Caco-2 (cell line): ENCODE measurements around the gene FBXO2. TPM values are rescaled to one million over a fixed set of nuclear protein-coding genes. Genes with fewer than 3 reads are reported as not detected.

Experiments used
- BruUV-seq: library from RNA; stranded (reverse); fragments of 400-500 nt; replicated peaks from 2 replicates; lab custom pipeline; 2021; lab: Mats Ljungman, UMichigan
- CTCF ChIA-PET: fragments of 300-600 bp; sonication (Branson Sonifier 250); formaldehyde crosslinking; loops from one replicate; lab custom pipeline; 2022; ENCODE audit warnings: antibody characterized with exemption; lab: Charles Lee
- POLR2A ChIA-PET: fragments of 300-600 bp; sonication (Branson Sonifier 250); formaldehyde crosslinking; loops from one replicate; lab custom pipeline; 2022; ENCODE audit warnings: antibody characterized with exemption; lab: Charles Lee
- DNase-seq, 2 experiments: peaks; one replicate each; pipeline versions ENCODE4 v3.0.0 to v3.0.0-alpha.2; 2020 to 2022
- H3K27me3 ChIP-seq: replicated peaks from 2 replicates; pipeline ENCODE4 v1.6.0; 2011; ENCODE audit warnings: low read length; ENCODE audit not compliant: control insufficient read depth, insufficient read depth
- H3K36me3 ChIP-seq: 2 replicates; pipeline ENCODE4 v1.5.1; 2011; ENCODE audit warnings: low read length; ENCODE audit not compliant: control insufficient read depth, insufficient read depth
- H3K4me1 ChIP-seq: fragments of 250-450 bp; sonication (Bioruptor Pico); 2 replicates; pipeline ENCODE4 v1.5.1; 2020; ENCODE audit warnings: mild to moderate bottlenecking
- H3K4me3 ChIP-seq: 2 replicates; pipeline ENCODE4 v1.5.1; 2011; ENCODE audit warnings: low read depth, mild to moderate bottlenecking, control low read depth, low read length
- H3K9me3 ChIP-seq: fragments of 250-450 bp; sonication (Bioruptor Pico); 2 replicates; pipeline ENCODE4 v1.5.1; 2020; ENCODE audit warnings: mild to moderate bottlenecking, moderate library complexity
- H3K27ac Mint-ChIP-seq: one replicate; pipeline ENCODE4 v1.8.0; 2022; ENCODE audit warnings: mixed read lengths; ENCODE audit not compliant: unreplicated experiment
- H3K27me3 Mint-ChIP-seq: one replicate; pipeline ENCODE4 v1.8.0; 2022; ENCODE audit warnings: mixed read lengths; ENCODE audit not compliant: insufficient read depth, unreplicated experiment
- H3K36me3 Mint-ChIP-seq: one replicate; pipeline ENCODE4 v1.8.0; 2022; ENCODE audit warnings: mild to moderate bottlenecking, mixed read lengths; ENCODE audit not compliant: insufficient read depth, unreplicated experiment
- H3K4me1 Mint-ChIP-seq: one replicate; pipeline ENCODE4 v1.8.0; 2022; ENCODE audit warnings: low read depth, mixed read lengths; ENCODE audit not compliant: unreplicated experiment
- H3K4me3 Mint-ChIP-seq: one replicate; pipeline ENCODE4 v1.8.0; 2022; ENCODE audit warnings: mild to moderate bottlenecking, moderate library complexity, mixed read lengths; ENCODE audit not compliant: unreplicated experiment
- H3K9me3 Mint-ChIP-seq: one replicate; pipeline ENCODE4 v1.8.0; 2022; ENCODE audit warnings: mixed read lengths; ENCODE audit not compliant: unreplicated experiment
- CTCF ChIP-seq, 2 experiments: fragments of 200-600 bp in 1 of 2; IDR thresholded peaks; 1 replicate in 1 of 2; 2 replicates in 1 of 2; pipeline versions ENCODE4 v1.5.1 to v1.8.0; 2011 to 2022; ENCODE audit warnings: antibody characterized with exemption in 1 of 2, control low read depth in 1 of 2, inconsistent platforms in 1 of 2, low read depth in 1 of 2, low read length in 1 of 2, mild to moderate bottlenecking in 1 of 2, moderate library complexity in 1 of 2; ENCODE audit not compliant: insufficient read depth in 1 of 2, severe bottlenecking in 1 of 2, unreplicated experiment in 1 of 2
- intact Hi-C: fragments of 100-400 bp; cut with micrococcal nuclease; formaldehyde crosslinking; loops from one replicate; pipeline ENCODE4 v1.10.0; 2022; ENCODE audit not compliant: unreplicated experiment
- total RNA-seq: library from RNA; stranded (reverse); gene quantifications from 2 replicates; pipeline ENCODE4 v1.2.3, GENCODE V29; 2022

The FBXO2 gene
- total RNA-seq, 1 experiment from 2014 or later = 78.5 TPM

GRCh38 chr1:11628767-11629166, 25.5 kb downstream of the FBXO2 start:
- no peaks in the 10 kb centered on the region for H3K4me1 ChIP-seq

GRCh38 chr1:11626551-11626950, 27.7 kb downstream of the FBXO2 start:
- Histone ChIP-seq H3K27me3 (no peaks in the 10 kb centered on the region; the same call in 1 of the 2 replicates), H3K9me3 (no peaks in the 10 kb centered on the region), H3K36me3 (no peaks in the 10 kb centered on the region), H3K4me1 (no peaks in the 10 kb centered on the region), H3K4me3 (no peak overlapping the region)
- Mint-ChIP-seq H3K4me3 (no peak overlapping the region), H3K27me3 (peaks cover 18% of the 10 kb centered on the region), H3K9me3 (no peaks in the 10 kb centered on the region), H3K27ac (no peak overlapping the region), H3K36me3 (no peaks in the 10 kb centered on the region), H3K4me1 (no peaks in the 10 kb centered on the region)
- no peak for DNase-seq
- ChIA-PET CTCF (no interaction called here), POLR2A (no interaction called here)
- no TSS peak for BruUV-seq
- intact Hi-C loops = no loop called here
- TF ChIP-seq CTCF (IDR thresholded peaks at IDR 0.05; ENCODE audit: insufficient read depth in 1 of 2, low read depth in 1 of 2, low read length in 1 of 2, severe bottlenecking in 1 of 2, unreplicated experiment in 1 of 2) = no peak

More at GRCh38 chr1:11628767-11629166, 25.5 kb downstream of the FBXO2 start:
- intact Hi-C loops = no loop called here
- Mint-ChIP-seq H3K27me3 (peaks cover 10% of the 10 kb centered on the region), H3K9me3 (no peaks in the 10 kb centered on the region), H3K36me3 (no peaks in the 10 kb centered on the region), H3K4me1 (no peaks in the 10 kb centered on the region), H3K4me3 (no peak overlapping the region), H3K27ac (no peak overlapping the region)
- BruUV-seq = no TSS peak
- ChIA-PET CTCF (no interaction called here), POLR2A (no interaction called here)
- DNase-seq = no peak
- no peaks in the 10 kb centered on the region for H3K36me3 ChIP-seq
- H3K4me3 ChIP-seq = no peak overlapping the region
- H3K27me3 ChIP-seq = no peaks in the 10 kb centered on the region; the same call in 1 of the 2 replicates
- TF ChIP-seq CTCF (IDR thresholded peaks at IDR 0.05; ENCODE audit: insufficient read depth in 1 of 2, low read depth in 1 of 2, low read length in 1 of 2, severe bottlenecking in 1 of 2, unreplicated experiment in 1 of 2) = no peak
- no peaks in the 10 kb centered on the region for H3K9me3 ChIP-seq

GRCh38 chr1:11623702-11624101, 30.5 kb downstream of the FBXO2 start:
- no peaks in the 10 kb centered on the region for H3K9me3 ChIP-seq
- Mint-ChIP-seq H3K4me3 (no peak overlapping the region), H3K4me1 (no peaks in the 10 kb centered on the region), H3K27me3 (peaks cover 18% of the 10 kb centered on the region), H3K9me3 (no peaks in the 10 kb centered on the region), H3K36me3 (no peaks in the 10 kb centered on the region), H3K27ac (no peak overlapping the region)
- no peak for DNase-seq
- no peaks in the 10 kb centered on the region for H3K4me1 ChIP-seq
- no peaks in the 10 kb centered on the region for H3K36me3 ChIP-seq
- H3K27me3 ChIP-seq = no peaks in the 10 kb centered on the region
- CTCF ChIA-PET = no interaction called here
- POLR2A ChIA-PET = no interaction called here
- no TSS peak for BruUV-seq
- no peak overlapping the region for H3K4me3 ChIP-seq
- intact Hi-C loops = no loop called here
- no peak for TF ChIP-seq CTCF (IDR thresholded peaks at IDR 0.05; ENCODE audit: insufficient read depth in 1 of 2, low read depth in 1 of 2, low read length in 1 of 2, severe bottlenecking in 1 of 2, unreplicated experiment in 1 of 2)
